Mesenteric fat pad (tissue), 1 donor: ENCODE measurements around the gene CDH23. TPM values are rescaled to one million over a fixed set of nuclear protein-coding genes. Genes with fewer than 3 reads are reported as not detected.

Experiments
- DNase-seq: peaks from one replicate; pipeline ENCODE4 v3.0.0-alpha.2; 2020; ENCODE audit warnings: low spot score
- total RNA-seq: library from RNA; stranded (reverse); fragmentation: NEBNext Ultra II Directional; extraction: Animal tissue kit (Norgen Biotek cat#: 25700); gene quantifications from one replicate; pipeline ENCODE4 v1.2.1, GENCODE V29; 2021
- donor health status: DM: yes; HTN: yes; CAD: no.

CDH23 gene
- total RNA-seq, 1 donor from 2014 or later: 9.7 TPM

- DNase-seq: no peak
These were observed 83.9 kb downstream of the CDH23 start for GRCh38 chr10:71480662-71481061.

GRCh38 chr10:71481746-71482410, 85.2 kb downstream of the CDH23 start:
- DNase-seq: no peak

- DNase-seq: no peak
These were observed 85.9 kb downstream of the CDH23 start for GRCh38 chr10:71482620-71483019.

GRCh38 chr10:71483135-71483534, 86.4 kb downstream of the CDH23 start:
- no peak for DNase-seq

GRCh38 chr10:71483885-71484751, 87.4 kb downstream of the CDH23 start:
- DNase-seq: no peak

GRCh38 chr10:71486484-71487114, 89.9 kb downstream of the CDH23 start:
- no peak for DNase-seq

GRCh38 chr10:71487726-71488125, 91.0 kb downstream of the CDH23 start:
- no peak for DNase-seq

GRCh38 chr10:71489077-71489476, 92.4 kb downstream of the CDH23 start:
- DNase-seq: no peak

GRCh38 chr10:71492872-71493271, 96.2 kb downstream of the CDH23 start:
- DNase-seq: no peak

GRCh38 chr10:71493741-71494140, 97.0 kb downstream of the CDH23 start:
- no peak for DNase-seq

GRCh38 chr10:71494476-71494875, 97.8 kb downstream of the CDH23 start:
- no peak for DNase-seq

GRCh38 chr10:71494980-71495381, 98.3 kb downstream of the CDH23 start:
- DNase-seq: no peak

- DNase-seq: no peak
These were observed 100.4 kb downstream of the CDH23 start for GRCh38 chr10:71496927-71497762.

GRCh38 chr10:71497763-71498326, 101.1 kb downstream of the CDH23 start:
- DNase-seq: no peak

- no peak for DNase-seq
These were observed 104.7 kb downstream of the CDH23 start for GRCh38 chr10:71501402-71501801.

GRCh38 chr10:71502190-71502589, 105.5 kb downstream of the CDH23 start:
- no peak for DNase-seq

GRCh38 chr10:71502851-71503250, 106.1 kb downstream of the CDH23 start:
- no peak for DNase-seq

GRCh38 chr10:71504168-71504567, 107.4 kb downstream of the CDH23 start:
- no peak for DNase-seq

GRCh38 chr10:71504570-71504969, 107.8 kb downstream of the CDH23 start:
- no peak for DNase-seq

GRCh38 chr10:71505862-71506261, 109.1 kb downstream of the CDH23 start:
- no peak for DNase-seq

GRCh38 chr10:71509444-71509843, 112.7 kb downstream of the CDH23 start:
- DNase-seq: no peak
